HG03469 (cell line): ENCODE data around the gene CDC23.
A peak's percentile ranks its signal among the peaks of the same experiment; 100 is the strongest.
"Not testable (repeated sequence)": the region's sequence is repeated elsewhere in the genome, so short reads cannot be mapped to it uniquely, and the experiment has no call there.

Experiments
- ATAC-seq: cut with Tn5 transposase; IDR thresholded peaks from one replicate; pipeline ENCODE4 v1.9.1; 2021; ENCODE audit warnings: mild to moderate bottlenecking, moderate library complexity, moderate number of reproducible peaks; ENCODE audit not compliant: unreplicated experiment

Gene CDC23

DNA sequence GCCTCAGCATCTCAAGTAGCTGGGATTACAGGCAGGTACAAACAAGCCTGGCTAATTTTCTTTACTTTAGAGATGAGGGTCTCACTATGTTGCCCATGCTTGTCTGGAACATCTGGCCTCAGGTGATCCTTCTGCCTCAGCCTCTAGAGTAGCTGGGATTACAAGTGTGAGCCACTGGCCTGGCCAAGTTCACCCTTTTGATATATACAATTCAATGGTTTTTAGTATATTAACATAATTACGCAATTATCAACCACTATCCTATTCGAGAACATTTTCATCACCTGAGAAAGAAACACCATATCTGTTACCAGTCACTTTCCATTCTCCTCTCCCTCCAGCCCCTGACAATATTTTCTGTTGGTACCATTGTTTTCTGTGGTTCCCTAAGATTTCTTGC is 3.7 kb upstream of the CDC23 start:
- no peak for ATAC-seq

DNA sequence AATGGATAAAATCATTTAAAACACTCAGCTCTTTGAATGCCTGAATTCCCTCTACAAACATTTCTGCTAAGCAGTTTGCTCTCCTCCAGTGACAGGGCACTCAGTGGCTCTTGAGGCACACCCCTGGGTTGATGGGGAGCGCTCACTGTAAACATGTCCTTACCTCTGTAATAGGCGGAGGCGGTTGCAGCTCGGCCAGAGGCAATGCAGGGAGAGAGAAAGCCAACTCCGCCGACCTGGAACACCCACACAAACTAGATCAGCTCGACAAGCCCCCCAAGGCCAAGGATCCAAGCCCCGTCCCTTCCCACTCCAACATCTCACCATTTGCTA is 329 bp downstream of the CDC23 start:
- no peak for ATAC-seq

DNA sequence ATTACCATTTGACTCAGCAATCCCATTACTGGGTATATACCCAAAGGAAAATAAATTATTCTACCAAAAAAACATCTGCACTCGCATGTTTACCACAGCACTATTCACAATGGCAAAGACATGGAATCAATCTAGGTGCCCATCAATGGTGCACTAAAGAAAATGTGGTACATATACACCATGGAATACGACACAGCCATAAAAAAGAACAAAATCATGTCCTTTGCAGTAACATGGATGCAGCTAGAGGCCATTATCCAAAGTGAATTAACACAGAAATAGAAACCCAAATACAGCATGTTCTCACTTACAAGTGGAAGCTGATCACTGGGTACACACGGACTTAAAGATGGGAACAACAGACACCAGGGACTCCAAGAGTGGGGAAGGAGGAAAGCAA is 2.1 kb downstream of the CDC23 start:
- ATAC-seq: no peak

DNA sequence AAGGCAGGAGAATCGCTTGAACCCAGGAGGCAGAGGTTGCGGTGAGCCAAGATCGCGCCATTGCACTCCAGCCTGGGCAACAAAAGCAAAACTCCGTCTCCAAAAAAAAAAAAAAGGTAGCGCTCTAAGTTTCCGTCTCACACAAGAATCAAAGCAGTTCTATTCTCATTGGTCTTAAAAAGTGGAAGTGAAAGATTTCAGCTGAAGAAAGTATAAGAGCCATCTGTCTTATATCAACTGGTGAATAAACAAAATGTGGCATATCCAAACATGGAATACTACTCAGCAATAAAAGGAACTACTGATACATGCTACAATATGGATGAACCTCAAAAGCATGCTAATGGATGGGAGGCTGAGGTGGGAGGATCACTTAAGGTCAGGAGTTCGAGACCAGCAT is 19.3 kb downstream of the CDC23 start:
- not testable (repeated sequence) for ATAC-seq

DNA sequence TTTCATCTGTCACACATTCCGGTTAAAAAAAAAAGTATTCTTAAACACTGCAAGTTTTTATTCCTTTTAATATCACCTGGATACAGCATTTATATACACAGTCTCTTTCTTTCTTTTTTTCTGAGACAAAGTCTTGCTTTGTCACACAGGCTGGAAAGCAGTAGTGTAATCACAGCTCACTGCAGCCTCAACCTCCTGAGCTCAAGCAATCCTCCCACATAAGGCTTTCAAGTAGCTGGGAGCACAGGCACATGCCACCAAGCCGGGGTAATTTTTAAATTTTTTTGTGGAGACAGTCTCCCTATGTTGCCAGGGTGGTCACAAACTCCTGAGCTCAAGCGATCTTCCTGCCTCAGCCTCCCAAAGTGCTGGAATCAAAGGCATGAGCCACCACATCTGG is 20.3 kb downstream of the CDC23 start:
- ATAC-seq: no peak

DNA sequence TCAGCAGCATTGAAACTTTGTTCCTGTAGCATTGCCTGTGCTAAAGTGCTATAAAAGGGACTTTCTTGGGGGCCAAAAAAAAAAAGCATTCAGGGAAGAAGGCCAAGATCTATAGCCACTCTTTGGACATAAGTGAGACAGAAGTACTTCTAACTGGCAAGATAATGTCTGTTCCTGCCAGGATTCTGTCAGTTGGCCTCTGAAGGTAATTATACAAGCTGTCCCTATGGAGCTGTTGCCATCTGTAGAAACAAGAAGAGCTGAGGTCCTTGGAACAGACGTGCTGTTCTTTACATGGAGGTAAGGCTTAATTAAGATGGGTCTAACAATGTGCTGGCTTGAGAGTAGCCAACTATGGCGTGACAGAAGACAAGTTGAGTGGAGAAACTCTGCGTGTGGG is 24.5 kb downstream of the CDC23 start:
- ATAC-seq: no peak

DNA sequence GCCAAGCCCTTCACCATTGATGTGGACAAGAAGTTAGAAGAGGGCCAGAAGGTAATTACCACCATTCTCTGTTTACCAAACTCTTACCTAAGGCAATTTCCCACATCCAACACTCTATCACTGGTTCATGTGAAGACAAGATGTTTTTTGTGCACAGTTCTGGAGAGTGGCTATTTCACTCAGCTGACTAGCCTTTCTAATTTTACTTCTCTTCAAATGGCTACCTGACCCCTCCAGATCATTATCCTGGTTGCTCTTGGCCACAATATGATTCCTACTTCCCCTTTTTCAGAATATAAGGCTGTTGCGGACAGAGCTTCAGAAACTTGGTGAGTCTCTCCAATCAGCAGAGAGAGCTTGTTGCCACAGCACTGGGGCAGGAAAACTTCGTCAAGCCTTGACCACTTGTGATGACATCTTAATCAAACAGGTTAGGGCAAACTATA is 27.1 kb downstream of the CDC23 start:
- no peak for ATAC-seq

DNA sequence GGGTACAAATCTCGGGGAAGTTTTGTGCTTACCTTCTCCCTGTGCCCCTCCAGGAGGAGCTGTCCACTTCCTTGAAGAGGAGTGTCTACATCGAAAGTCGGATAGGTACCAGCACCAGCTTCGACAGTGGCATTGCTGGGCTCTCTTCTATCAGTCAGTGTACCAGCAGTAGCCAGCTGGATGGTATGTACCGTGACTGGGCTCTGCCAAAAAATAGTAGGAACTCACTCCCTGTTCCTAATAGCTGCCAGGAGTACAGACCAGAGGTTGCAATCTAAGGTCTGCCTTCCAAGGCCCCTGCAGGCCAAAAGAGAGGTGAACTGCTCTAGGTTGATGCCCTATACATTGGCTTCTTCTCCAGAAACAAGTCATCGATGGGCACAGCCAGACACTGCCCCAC is 30.3 kb downstream of the CDC23 start:
- ATAC-seq: no peak

DNA sequence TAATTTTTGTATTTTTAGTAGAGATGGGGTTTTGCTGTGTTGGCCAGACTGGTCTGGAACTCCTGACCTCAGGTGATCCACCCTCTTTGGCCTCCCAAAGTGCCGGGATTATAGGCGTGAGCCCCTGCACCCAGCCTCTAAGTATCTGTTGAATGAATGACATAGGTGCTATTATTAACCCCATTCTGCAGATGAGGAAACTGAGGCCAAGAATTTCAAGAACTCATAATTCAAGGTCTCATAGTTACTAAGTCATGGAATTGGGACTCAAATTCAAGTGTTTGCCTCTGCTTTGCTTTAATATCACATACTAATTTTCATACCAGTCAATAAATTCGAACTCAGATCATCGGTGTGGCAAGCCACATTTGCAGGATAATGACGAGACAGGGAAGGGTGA is 32.3 kb downstream of the CDC23 start:
- no peak for ATAC-seq

DNA sequence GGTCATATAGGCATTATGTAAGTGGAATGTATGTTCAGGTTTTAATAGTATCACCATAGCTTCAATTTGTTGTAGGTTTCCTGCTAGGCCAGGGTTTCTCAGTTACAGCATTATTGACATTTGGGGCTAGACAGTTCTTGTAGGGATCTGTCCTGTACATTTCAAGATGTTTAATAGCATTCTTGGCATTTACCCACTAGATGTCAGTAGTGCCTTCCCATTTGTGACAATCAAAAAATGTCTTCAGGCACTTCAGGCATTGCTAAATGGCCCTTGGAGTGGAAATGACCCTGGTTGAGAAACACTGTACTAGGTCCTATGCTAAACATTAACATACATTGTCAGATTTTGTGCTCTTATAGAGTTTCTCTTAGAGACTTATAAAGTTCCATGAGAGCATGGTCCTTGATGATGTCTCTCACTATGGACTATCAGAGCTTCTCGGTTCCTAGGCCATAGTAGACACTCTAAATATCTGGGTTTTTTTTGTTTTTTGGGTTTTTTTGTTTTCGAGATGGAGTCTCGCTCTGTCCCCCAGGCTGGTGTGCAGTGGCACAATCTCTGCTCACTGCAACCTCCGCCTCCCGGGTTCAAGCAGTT is 32.8 kb downstream of the CDC23 start:
- no peak for ATAC-seq

DNA sequence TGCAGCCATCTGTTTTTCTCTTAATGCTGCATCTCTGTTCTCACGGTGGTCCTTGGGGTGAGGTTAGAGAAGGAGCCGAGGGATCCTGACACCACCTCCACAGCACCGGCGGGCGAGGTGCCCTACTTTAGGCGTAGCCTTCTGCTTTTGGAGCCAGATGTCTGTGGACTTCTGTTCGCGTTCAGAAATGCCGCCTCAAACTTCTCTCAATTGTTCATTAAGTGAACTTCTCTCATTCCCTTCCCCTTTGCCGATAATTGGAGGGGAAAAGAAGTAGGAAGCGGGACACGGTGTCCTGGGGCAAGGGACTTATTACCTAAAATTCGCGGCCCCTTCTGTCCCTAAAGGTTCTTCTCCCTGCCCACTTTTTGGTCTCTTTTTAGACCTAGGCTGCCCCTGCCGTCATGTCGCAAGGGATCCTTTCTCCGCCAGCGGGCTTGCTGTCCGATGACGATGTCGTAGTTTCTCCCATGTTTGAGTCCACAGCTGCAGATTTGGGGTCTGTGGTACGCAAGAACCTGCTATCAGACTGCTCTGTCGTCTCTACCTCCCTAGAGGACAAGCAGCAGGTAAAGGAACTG is 33.8 kb downstream of the CDC23 start:
- no peak for ATAC-seq

DNA sequence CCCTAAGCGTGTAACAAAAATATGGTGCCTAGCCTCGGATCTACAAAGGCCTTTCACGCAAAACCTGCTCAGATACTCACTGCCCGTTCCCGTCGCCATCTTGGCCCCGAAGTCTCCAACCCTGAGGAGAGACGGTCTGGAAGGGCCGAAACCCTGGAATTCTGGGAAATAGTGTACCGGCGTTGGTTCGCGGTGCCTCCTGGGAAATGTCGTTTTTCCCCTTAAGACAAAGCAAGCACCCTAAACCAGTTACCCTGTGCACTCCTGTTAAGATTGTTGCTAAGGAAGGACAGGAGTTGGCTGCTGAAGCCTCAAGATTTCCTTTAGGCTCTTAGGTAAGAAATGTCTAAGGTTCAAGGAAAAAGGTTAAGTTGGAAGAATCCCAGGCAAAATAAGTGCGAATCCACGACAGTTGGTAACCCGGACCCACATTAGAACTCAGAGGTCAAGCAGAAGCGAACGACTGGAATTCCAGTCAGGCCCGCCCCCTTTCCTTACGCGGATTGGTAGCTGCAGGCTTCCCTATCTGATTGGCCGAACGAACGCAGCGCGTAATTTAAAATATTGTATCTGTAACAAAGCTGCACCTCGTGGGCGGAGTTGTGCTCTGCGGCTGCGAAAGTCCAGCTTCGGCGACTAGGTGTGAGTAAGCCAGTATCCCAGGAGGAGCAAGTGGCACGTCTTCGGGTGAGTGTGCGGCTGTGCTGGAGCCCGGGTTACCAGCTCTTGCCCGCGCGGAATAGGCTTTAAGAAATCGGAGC is 34.4 kb downstream of the CDC23 start, which contains the start of the genes BRD8 and KIF20A:
Gene BRD8 (minus strand): TSS at position 115 of the 761 bp plus-strand sequence. CDS start 16 bp downstream, at position 99.
Gene KIF20A (plus strand): TSS at position 597 of the 761 bp plus-strand sequence. CDS start 569 bp downstream, outside the sequence.
- peak; percentile 69 for ATAC-seq

DNA sequence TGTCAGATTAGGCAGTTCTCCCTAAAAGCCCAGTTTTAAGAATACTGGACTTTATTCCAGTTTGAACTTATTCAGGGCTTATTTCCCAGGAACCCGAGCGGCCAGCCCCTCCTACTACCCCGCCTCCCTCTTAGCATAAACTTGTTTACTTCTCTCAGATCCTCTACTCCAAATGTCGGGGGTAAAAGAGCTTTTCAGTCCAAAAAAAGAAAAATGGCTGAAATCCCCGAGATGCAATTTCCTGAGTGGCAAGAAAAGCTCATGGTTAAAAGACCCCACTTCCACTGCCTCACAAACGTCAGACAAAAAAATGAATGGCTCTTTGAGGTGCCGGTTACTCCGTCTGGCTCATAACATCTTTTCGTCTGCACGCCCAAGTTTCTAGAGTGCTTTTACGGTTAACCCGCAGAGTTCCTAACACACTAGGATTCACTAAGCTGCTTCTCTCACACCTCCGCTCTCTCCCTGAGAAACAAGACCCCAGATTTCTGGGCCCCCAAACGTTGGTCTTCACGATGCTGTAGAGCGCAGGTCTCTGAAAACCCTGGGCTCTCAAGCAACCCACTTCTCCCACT is 35.1 kb downstream of the CDC23 start:
- no peak for ATAC-seq

DNA sequence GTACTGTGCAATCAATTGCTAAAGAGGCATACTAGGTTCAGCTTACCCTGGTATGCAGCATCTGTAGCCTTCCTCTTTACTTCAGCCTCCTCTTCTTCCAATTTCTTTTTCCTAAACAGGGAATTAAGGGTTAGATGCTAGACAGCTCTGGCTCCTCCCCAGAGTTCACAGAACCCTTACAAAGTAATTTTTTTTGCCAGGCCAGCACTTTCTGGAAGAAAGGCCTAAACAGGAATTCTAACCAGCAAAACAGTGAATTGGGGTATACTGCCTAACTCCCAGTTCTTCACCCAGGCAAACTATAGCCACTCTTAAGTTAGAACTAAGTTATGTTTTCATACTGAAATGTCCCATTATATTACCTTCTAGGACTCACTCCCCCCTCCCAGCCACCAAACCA is 42.8 kb downstream of the CDC23 start:
- ATAC-seq: no peak

DNA sequence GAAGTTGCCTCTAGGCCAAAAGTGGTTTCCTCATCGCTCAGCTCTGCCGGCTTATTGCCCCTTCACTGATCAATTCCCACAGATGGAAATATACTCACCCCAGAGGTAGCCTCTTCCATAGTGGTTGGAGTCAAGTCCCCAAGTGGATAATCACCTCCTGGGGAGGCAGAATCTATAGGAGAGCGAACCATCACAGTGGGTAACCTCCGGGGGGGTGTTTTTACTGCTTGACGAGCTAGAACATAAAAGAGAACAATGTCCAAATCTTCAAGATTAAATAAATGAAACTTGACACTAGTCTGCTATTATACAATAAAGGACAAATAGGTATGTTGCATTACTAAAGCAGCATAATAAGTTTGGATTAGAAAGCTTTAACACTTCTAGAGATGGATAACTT is 44.0 kb downstream of the CDC23 start:
- ATAC-seq: no peak

DNA sequence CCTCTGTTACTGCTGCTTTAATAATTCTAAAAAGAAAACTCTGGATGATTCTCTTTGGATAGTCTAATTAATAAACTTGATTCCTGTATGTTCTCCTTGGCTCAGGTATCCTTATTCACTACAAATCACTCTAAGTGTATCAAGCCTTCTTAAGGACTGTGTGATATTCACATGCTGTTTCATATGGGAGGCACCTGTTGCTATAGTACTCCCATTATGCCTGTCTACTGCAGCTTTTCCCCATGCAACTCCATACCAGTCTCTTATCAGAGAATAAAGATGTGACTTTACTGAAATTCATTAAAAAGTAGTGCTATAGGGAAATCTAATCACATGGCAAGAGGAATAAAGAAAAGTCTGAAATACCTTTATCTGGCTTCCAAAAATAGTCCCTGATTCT is 49.4 kb downstream of the CDC23 start:
- ATAC-seq: no peak

DNA sequence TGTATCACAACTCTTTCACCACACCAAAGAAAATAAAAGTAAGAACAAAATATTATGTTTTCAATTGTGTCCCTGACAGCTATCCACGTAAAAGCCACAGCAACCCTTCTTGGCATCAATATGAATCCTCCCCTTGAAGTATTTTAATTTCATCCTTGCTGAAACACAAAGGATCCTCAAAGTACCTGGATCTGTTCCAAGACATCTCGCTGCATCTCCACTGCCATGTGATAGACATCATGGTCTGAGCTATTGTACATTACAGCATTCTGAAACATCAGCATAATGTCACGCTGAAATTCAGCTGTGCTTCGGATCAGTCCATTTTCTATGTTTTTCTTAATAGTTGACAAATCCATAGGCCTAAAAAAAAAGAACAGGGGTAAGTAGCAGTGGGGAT is 52.4 kb downstream of the CDC23 start:
- no peak for ATAC-seq

DNA sequence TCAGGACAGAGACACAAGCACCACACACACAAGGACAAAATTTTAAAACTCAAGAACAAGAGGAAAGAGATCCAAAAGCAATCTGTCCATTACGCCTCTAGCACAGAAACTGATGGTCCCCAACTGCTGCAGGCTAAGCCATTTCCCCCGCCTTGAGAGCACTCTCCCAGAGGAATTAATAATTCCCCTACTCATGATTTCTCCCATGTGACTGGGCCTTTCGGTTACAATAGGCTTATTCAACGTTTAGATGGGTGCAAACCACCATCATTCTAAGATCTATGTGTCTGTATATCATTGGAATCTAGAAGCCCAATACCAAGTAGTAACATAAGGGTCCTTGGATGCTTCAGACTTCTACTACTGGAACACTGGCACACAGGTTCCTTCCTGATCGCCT is 53.5 kb downstream of the CDC23 start:
- ATAC-seq: no peak

DNA sequence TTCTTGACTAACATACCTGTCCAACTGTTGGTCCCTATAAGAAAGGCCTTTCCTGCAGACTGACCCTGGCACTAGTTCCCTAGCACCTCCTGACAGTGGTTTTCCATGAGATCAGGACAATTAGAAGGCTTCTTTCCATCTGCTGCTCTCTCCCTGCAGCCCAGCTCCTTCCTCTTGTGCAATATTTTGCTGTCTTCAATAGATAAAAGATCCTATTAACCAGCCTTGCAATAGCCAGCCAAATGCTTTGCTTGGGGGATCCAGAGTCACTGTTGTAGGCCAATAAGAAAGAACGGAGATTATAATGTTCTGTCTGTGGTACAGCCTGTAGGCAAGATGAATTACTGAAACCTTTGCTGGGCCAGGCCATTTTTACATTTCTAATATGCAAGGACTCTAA is 55.5 kb downstream of the CDC23 start:
- ATAC-seq: no peak

DNA sequence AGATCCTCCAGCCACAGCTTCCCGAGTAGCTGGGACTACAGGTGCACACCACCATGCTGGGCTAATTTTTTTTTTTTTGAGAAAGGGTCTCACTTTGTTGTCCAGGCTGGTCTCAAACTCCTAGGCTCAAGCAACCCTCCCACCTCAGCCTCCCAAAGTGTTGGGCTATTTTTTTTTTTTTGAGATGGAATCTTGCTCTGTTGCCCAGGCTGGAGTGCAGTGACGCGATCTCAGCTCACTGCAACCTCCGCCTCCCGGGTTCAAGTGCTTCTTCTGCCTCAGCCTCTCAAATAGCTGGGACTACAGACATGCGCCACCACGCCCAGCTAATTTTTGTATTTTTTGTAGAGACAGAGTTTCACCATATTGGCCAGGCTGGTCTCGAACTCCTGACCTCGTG is 57.1 kb downstream of the CDC23 start:
- not testable (repeated sequence) for ATAC-seq

DNA sequence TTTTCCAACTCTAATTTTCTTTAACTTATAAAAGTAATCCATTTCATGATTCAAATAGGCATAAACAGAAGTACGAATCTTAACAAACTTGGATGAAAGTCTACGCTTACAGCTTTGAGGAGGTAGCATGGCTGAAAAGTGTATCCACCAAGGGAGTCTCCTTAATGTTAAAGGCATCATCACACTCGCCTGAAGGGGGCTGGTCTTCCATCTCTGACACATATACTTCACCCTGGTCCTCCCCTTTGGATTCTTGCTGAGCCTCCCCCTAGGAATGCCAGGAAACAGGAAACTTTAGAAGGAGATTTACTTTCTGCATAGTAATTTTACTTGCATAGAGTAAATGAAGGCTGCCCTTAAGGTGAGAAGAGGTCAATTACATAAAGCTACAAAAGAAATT is 63.6 kb downstream of the CDC23 start:
- ATAC-seq: no peak

DNA sequence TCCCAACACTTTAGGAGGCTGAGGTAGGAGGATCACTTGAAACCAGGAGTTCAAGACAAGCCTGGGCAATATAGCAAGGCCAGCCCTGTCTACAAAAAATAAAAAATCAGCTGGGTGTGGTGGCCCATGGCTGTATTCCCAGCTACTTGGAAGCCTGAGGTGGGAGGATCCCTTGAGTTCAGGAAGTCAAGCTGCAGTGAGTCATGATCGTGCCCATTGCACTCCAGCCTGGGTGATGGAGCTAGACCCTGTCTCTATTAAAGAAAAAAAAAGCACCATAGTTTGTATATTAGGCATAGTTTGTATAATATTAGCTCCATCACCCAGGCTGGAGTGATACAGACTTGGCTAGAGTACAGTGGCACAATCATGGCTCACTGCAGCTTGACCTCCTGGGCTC is 64.3 kb downstream of the CDC23 start:
- no peak for ATAC-seq
